K562 (cell line): Measurements from ENCODE around the gene MRAS.

Experiments used
- CTCF ChIP-seq, 3 experiments: IDR thresholded peaks in 2 of 3; conservative IDR thresholded peaks in 1 of 3; 2 replicates each; pipeline ENCODE4 v1.5.1; 2011 to 2012; ENCODE audit warnings: low read length in 3 of 3, mild to moderate bottlenecking in 3 of 3, control low read depth in 2 of 3, improper control_type of control experiment in 1 of 3, inconsistent platforms in 1 of 3, low read depth in 1 of 3, mixed read lengths in 1 of 3, moderate library complexity in 1 of 3; ENCODE audit not compliant: insufficient read depth in 2 of 3
- E2F6 ChIP-seq, 2 experiments: IDR thresholded peaks; 2 replicates each; pipeline ENCODE4 v1.6.1; 2011; ENCODE audit warnings: borderline replicate concordance in 1 of 2, control low read depth in 1 of 2, low read depth in 1 of 2, low read length in 1 of 2, mild to moderate bottlenecking in 1 of 2, mixed read lengths in 1 of 2, moderate library complexity in 1 of 2; ENCODE audit not compliant: insufficient read depth in 1 of 2, insufficient read length in 1 of 2, poor library complexity in 1 of 2, severe bottlenecking in 1 of 2; ENCODE audit errors: extremely low read depth in 1 of 2
- GABPB1 ChIP-seq: sonication (generic); formaldehyde crosslinking; IDR thresholded peaks from 2 replicates; pipeline ENCODE4 v1.8.0; 2022; ENCODE audit warnings: mild to moderate bottlenecking, missing genetic modification reagents
- POLR2AphosphoS2 ChIP-seq: IDR thresholded peaks from 2 replicates; pipeline ENCODE4 v1.6.1; 2012; ENCODE audit warnings: low read length, improper control_type of control experiment
- U2AF1 ChIP-seq: fragments of 200-400 bp; formaldehyde crosslinking; optimal IDR thresholded peaks from 2 replicates; pipeline ENCODE3; 2017; ENCODE audit warnings: mild to moderate bottlenecking, low read depth, low read length, moderate library complexity
- ZNF277 ChIP-seq: fragments of 250-450 bp; sonication (Bioruptor Pico); IDR thresholded peaks from 2 replicates; pipeline ENCODE4 v1.8.0; 2022; ENCODE audit warnings: inconsistent platforms, mild to moderate bottlenecking, moderate library complexity, borderline replicate concordance

- TF ChIP-seq E2F6 (IDR thresholded peaks at IDR 0.05; ENCODE audit: borderline replicate concordance in 1 of 2, extremely low read depth in 1 of 2, insufficient read depth in 1 of 2, insufficient read length in 1 of 2, low read depth in 1 of 2, low read length in 1 of 2, poor library complexity in 1 of 2, severe bottlenecking in 1 of 2) (no peak), ZNF277 (no peak), GABPB1 (CRISPR knock-in tag) (no peak), U2AF1 (no peak), CTCF (IDR thresholded peaks at IDR 0.05 in 2 of 3, conservative IDR thresholded peaks at IDR 0.05 in 1 of 3; ENCODE audit: insufficient read depth in 2 of 3, low read depth in 1 of 3, low read length in 3 of 3) (no peak), POLR2AphosphoS2 (no peak)
Measured at GRCh38 chr3:138384976-138385375, 36.6 kb downstream of the MRAS start.
